ENCODE results near the gene GCGR. TPM values are rescaled to one million over a fixed set of nuclear protein-coding genes. Genes with fewer than 3 reads are reported as not detected.

Gene GCGR
- total RNA-seq, 1 donor from 2014 or later = not detected

DNA sequence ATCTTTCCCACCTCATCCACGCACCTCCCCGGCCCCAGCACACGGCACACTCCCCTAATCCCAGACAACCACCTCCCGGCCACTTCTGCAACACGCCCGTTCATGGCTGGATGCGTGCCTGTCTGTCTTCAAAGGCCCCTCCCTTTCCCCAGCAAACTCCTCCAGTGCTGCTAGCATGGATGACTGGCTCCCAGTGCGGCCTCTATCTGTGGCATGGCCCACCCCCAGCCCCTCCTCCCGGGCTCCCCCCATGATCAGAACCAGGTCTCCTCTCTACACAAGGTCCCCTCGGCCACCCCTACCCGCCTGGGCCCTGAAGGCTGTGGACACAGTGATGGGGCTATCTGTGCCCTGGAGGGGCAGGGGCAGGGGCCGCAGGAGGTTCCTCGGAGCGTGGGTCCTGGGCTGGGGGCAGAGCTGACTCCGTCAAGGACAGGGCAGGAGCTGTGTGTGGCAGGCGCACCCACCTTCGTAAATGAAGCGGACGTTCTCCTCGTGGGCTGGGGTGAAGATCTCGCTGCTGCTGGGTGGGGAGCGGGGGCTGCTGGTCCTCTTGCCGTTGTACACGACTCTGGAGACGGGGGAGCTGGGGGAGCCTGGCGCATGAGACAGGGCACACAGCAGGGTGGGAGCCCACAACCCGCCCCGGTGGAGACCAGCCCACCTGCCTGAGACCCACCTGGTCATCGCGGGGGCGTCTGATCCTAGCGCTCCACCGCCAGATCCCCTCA, 20.0 kb downstream of the GCGR start:
- DNase-seq (ENCODE audit: low read depth) = no peak
- Mint-ChIP-seq H3K27ac (ENCODE audit: unreplicated experiment) (no peak overlapping the region), H3K36me3 (ENCODE audit: low read depth, unreplicated experiment) (no peaks in the 10 kb centered on the region), H3K27me3 (ENCODE audit: low read depth, unreplicated experiment) (peaks cover 3% of the 10 kb centered on the region), H3K4me3 (ENCODE audit: unreplicated experiment) (no peak overlapping the region), H3K9me3 (ENCODE audit: unreplicated experiment) (no peaks in the 10 kb centered on the region), H3K4me1 (ENCODE audit: low read depth, unreplicated experiment) (peaks cover 3% of the 10 kb centered on the region)
- Histone ChIP-seq H3K9me3 (ENCODE audit: insufficient read depth, low read depth, low read length) (no peaks in the 10 kb centered on the region), H3K36me3 (ENCODE audit: insufficient read depth, low read length) (no peaks in the 10 kb centered on the region), H3K79me2 (ENCODE audit: insufficient read depth, low read length) (peaks cover 31% of the 10 kb centered on the region), H3K27ac (ENCODE audit: low read depth, low read length) (no peak overlapping the region), H2AFZ (ENCODE audit: low read depth, low read length) (no peak overlapping the region), H3K27me3 (ENCODE audit: insufficient read depth, low read length) (no peaks in the 10 kb centered on the region), H3K4me1 (ENCODE audit: insufficient read depth, low read length) (no peaks in the 10 kb centered on the region), H3K4me3 (ENCODE audit: insufficient read depth, low read depth, low read length) (no peak overlapping the region), H3K9ac (ENCODE audit: low read length) (no peak overlapping the region), H4K20me1 (ENCODE audit: insufficient read depth, low read length) (peaks cover 38% of the 10 kb centered on the region), H3K4me2 (ENCODE audit: low read length) (no peak overlapping the region)
- no peak for FAIRE-seq
- TF ChIP-seq, protein P1, sequence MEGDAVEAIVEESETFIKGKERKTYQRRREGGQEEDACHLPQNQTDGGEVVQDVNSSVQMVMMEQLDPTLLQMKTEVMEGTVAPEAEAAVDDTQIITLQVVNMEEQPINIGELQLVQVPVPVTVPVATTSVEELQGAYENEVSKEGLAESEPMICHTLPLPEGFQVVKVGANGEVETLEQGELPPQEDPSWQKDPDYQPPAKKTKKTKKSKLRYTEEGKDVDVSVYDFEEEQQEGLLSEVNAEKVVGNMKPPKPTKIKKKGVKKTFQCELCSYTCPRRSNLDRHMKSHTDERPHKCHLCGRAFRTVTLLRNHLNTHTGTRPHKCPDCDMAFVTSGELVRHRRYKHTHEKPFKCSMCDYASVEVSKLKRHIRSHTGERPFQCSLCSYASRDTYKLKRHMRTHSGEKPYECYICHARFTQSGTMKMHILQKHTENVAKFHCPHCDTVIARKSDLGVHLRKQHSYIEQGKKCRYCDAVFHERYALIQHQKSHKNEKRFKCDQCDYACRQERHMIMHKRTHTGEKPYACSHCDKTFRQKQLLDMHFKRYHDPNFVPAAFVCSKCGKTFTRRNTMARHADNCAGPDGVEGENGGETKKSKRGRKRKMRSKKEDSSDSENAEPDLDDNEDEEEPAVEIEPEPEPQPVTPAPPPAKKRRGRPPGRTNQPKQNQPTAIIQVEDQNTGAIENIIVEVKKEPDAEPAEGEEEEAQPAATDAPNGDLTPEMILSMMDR (IDR thresholded peaks at IDR 0.05; ENCODE audit: insufficient read depth, low read depth, low read length) = no peak
- TF ChIP-seq EZH2 (IDR thresholded peaks at IDR 0.05; ENCODE audit: insufficient read depth, low read length) = no peak

DNA sequence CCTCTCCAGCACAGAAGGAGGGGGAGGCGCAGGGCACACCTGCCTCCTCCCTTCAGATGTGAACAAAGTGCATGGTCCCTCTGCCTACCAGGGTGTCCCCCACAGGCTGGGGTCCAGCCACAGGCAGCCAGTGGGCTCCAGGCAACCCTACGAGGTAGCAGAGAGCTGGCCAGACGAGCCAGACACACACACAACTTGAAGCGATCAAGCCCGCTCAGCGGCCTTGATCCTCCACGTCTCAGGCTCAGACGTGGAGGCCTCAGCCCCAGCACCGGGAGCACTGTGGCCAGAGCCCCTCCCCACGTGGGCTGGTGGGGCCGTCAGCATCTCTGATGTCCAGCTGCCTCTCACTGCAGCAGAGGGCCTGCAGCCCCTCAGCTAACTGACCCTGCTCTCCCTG, 20.6 kb downstream of the GCGR start:
- H3K4me2 ChIP-seq (ENCODE audit: low read length) = no peak overlapping the region
- Mint-ChIP-seq H3K4me3 (ENCODE audit: unreplicated experiment) (no peak overlapping the region), H3K27ac (ENCODE audit: unreplicated experiment) (no peak overlapping the region), H3K4me1 (ENCODE audit: low read depth, unreplicated experiment) (peaks cover 4% of the 10 kb centered on the region), H3K9me3 (ENCODE audit: unreplicated experiment) (no peaks in the 10 kb centered on the region), H3K36me3 (ENCODE audit: low read depth, unreplicated experiment) (no peaks in the 10 kb centered on the region), H3K27me3 (ENCODE audit: low read depth, unreplicated experiment) (peaks cover 3% of the 10 kb centered on the region)
- H3K36me3 ChIP-seq (ENCODE audit: insufficient read depth, low read length) = no peaks in the 10 kb centered on the region
- no peak overlapping the region for H2AFZ ChIP-seq (ENCODE audit: low read depth, low read length)
- H3K79me2 ChIP-seq (ENCODE audit: insufficient read depth, low read length) = peaks cover 37% of the 10 kb centered on the region
- H3K9me3 ChIP-seq (ENCODE audit: insufficient read depth, low read depth, low read length) = no peaks in the 10 kb centered on the region
- H3K27ac ChIP-seq (ENCODE audit: low read depth, low read length) = no peak overlapping the region
- H4K20me1 ChIP-seq (ENCODE audit: insufficient read depth, low read length) = peaks cover 42% of the 10 kb centered on the region
- no peak overlapping the region for H3K9ac ChIP-seq (ENCODE audit: low read length)
- FAIRE-seq = no peak
- no peaks in the 10 kb centered on the region for H3K4me1 ChIP-seq (ENCODE audit: insufficient read depth, low read length)
- H3K4me3 ChIP-seq (ENCODE audit: insufficient read depth, low read depth, low read length) = no peak overlapping the region
- no peak for DNase-seq (ENCODE audit: low read depth)
- H3K27me3 ChIP-seq (ENCODE audit: insufficient read depth, low read length) = no peaks in the 10 kb centered on the region
- no peak for TF ChIP-seq EZH2 (IDR thresholded peaks at IDR 0.05; ENCODE audit: insufficient read depth, low read length)
- TF ChIP-seq, protein P1 (IDR thresholded peaks at IDR 0.05; ENCODE audit: insufficient read depth, low read depth, low read length) = no peak

DNA sequence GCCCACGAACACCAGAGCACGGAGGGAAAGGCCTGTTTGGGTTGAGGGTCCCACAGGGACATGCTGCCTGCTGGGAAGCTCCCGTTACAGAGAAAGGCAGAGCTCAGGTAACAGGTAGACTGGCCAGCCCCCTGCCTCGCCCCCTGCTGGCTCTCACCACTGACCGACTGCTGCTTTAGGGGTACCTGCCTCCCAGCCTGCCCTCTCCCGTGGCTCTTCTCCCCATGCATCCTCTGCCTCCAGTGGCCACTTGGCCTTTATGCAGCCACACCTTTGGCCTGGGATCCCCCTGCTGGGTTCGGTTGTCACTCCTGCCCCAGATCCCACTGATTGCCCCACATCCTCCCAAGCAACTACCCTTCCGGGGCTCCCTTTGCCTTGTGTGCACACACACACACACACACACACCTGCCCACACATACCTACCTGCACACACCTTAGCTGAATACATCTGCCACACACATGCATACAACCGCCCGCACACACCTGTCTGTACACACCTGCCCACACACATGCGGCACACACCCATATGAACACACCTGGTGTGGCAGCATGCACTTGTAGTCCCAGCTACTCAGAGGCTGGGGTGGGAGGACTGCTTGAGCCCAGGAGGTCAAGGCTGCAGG, 22.0 kb downstream of the GCGR start:
- peaks cover 48% of the 10 kb centered on the region for H3K79me2 ChIP-seq (ENCODE audit: insufficient read depth, low read length)
- H2AFZ ChIP-seq (ENCODE audit: low read depth, low read length) = no peak overlapping the region
- no peak for DNase-seq (ENCODE audit: low read depth)
- Mint-ChIP-seq H3K4me1 (ENCODE audit: low read depth, unreplicated experiment) (peaks cover 6% of the 10 kb centered on the region), H3K4me3 (ENCODE audit: unreplicated experiment) (no peak overlapping the region), H3K36me3 (ENCODE audit: low read depth, unreplicated experiment) (no peaks in the 10 kb centered on the region), H3K27ac (ENCODE audit: unreplicated experiment) (no peak overlapping the region), H3K27me3 (ENCODE audit: low read depth, unreplicated experiment) (peaks cover 3% of the 10 kb centered on the region), H3K9me3 (ENCODE audit: unreplicated experiment) (no peaks in the 10 kb centered on the region)
- H3K36me3 ChIP-seq (ENCODE audit: insufficient read depth, low read length) = no peaks in the 10 kb centered on the region
- no peak overlapping the region for H3K9ac ChIP-seq (ENCODE audit: low read length)
- H3K27ac ChIP-seq (ENCODE audit: low read depth, low read length) = no peak overlapping the region
- no peaks in the 10 kb centered on the region for H3K4me1 ChIP-seq (ENCODE audit: insufficient read depth, low read length)
- no peak overlapping the region for H3K4me2 ChIP-seq (ENCODE audit: low read length)
- no peak for FAIRE-seq
- no peak for TF ChIP-seq EZH2 (IDR thresholded peaks at IDR 0.05; ENCODE audit: insufficient read depth, low read length)
- TF ChIP-seq, protein P1 (IDR thresholded peaks at IDR 0.05; ENCODE audit: insufficient read depth, low read depth, low read length) = no peak
- H3K27me3 ChIP-seq (ENCODE audit: insufficient read depth, low read length) = no peaks in the 10 kb centered on the region
- no peaks in the 10 kb centered on the region for H3K9me3 ChIP-seq (ENCODE audit: insufficient read depth, low read depth, low read length)
- no peak overlapping the region for H3K4me3 ChIP-seq (ENCODE audit: insufficient read depth, low read depth, low read length)
- H4K20me1 ChIP-seq (ENCODE audit: insufficient read depth, low read length) = peaks cover 48% of the 10 kb centered on the region

Measured in astrocyte (in vitro differentiated cells and primary cell).